ENCODE results near the gene TAS2R19.

The TAS2R19 gene

GRCh38 chr12:10986812-10987211 lies 35.6 kb downstream of the TAS2R19 start, which contains the start of gene TAS2R50:
Gene TAS2R50 (minus strand): TSS chr12:10986912. CDS start chr12:10986860, 52 bp downstream.
- DNase-seq, result no peak

GRCh38 chr12:10982244-10982643 lies 40.2 kb downstream of the TAS2R19 start:
- DNase-seq, result no peak

DNA sequence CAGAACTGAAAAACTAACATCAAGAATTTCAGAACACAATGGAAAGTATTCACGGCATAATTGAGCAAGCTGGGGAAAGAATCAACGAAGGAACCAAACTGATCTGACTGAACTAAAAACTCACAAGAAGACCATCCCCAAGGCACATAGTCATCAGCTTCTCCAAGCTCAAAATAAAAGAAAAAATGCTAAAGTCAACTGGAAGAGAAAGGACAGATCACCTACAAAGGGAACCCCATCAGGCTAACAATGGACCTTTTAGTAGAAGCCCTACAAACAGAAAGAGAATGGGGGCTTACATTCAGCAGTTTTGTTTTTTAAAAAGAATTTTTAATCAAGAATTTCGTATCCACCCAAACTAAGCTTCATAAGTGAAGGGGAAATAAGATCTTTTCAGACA lies 47.5 kb downstream of the TAS2R19 start:
- DNase-seq, result no peak

Measured in suppressor macrophage treated with lipopolysaccharide for 4 hours (primary cell).